Measurements from ENCODE around the gene ZBTB44.
"Not testable (repeated sequence)": the region's sequence is repeated elsewhere in the genome, so short reads cannot be mapped to it uniquely, and the experiment has no call there.

The ZBTB44 gene

DNA sequence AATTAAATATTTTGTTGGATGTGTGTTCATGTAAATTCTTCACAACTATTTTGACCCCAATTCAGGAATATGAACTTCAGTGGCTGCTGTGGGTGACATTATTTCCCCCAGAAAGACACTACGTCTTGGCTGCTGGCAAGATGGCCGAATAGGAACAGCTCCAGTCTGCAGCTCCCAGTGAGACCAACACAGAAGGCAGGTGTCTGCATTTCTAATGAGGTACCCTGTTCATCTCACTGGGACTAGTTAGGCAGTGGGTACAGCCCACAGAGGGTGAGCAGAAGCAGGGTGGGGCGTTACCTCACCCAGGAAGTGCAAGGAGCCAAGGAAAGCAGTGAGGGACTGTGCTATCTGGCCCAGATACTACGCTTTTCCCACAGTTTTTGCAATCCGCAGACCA, 65.3 kb downstream of the ZBTB44 start:
- TF ChIP-seq, protein P1, sequence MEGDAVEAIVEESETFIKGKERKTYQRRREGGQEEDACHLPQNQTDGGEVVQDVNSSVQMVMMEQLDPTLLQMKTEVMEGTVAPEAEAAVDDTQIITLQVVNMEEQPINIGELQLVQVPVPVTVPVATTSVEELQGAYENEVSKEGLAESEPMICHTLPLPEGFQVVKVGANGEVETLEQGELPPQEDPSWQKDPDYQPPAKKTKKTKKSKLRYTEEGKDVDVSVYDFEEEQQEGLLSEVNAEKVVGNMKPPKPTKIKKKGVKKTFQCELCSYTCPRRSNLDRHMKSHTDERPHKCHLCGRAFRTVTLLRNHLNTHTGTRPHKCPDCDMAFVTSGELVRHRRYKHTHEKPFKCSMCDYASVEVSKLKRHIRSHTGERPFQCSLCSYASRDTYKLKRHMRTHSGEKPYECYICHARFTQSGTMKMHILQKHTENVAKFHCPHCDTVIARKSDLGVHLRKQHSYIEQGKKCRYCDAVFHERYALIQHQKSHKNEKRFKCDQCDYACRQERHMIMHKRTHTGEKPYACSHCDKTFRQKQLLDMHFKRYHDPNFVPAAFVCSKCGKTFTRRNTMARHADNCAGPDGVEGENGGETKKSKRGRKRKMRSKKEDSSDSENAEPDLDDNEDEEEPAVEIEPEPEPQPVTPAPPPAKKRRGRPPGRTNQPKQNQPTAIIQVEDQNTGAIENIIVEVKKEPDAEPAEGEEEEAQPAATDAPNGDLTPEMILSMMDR (IDR thresholded peaks at IDR 0.05; ENCODE audit: poor library complexity, severe bottlenecking): no peak
- H3K27me3 ChIP-seq (ENCODE audit: insufficient read depth, poor library complexity, severe bottlenecking): no peaks in the 10 kb centered on the region
- H3K36me3 ChIP-seq (ENCODE audit: low read depth): no peaks in the 10 kb centered on the region
- ATAC-seq (ENCODE audit: low read depth) (no peak), DNase-seq (ENCODE audit: low spot score) (no peak)
- H3K9me3 ChIP-seq (ENCODE audit: severe bottlenecking): no peaks in the 10 kb centered on the region
- no peaks in the 10 kb centered on the region for H3K4me1 ChIP-seq (ENCODE audit: insufficient read depth, poor library complexity, severe bottlenecking)
- H3K27ac ChIP-seq (ENCODE audit: poor library complexity, severe bottlenecking): no peak overlapping the region
- no peak overlapping the region for H3K4me3 ChIP-seq (ENCODE audit: severe bottlenecking)

GRCh38 chr11:130247319-130247718, 67.4 kb downstream of the ZBTB44 start:
- no peaks in the 10 kb centered on the region for H3K9me3 ChIP-seq (ENCODE audit: severe bottlenecking)
- no peaks in the 10 kb centered on the region for H3K36me3 ChIP-seq (ENCODE audit: low read depth)
- TF ChIP-seq, protein P1 (IDR thresholded peaks at IDR 0.05; ENCODE audit: poor library complexity, severe bottlenecking): no peak
- H3K27me3 ChIP-seq (ENCODE audit: insufficient read depth, poor library complexity, severe bottlenecking): no peaks in the 10 kb centered on the region
- DNase-seq (ENCODE audit: low spot score): no peak
- no peak overlapping the region for H3K4me3 ChIP-seq (ENCODE audit: severe bottlenecking)
- no peaks in the 10 kb centered on the region for H3K4me1 ChIP-seq (ENCODE audit: insufficient read depth, poor library complexity, severe bottlenecking)
- no peak for ATAC-seq (ENCODE audit: low read depth)
- no peak overlapping the region for H3K27ac ChIP-seq (ENCODE audit: poor library complexity, severe bottlenecking)

GRCh38 chr11:130246738-130247137, 68.0 kb downstream of the ZBTB44 start:
- TF ChIP-seq, protein P1 (IDR thresholded peaks at IDR 0.05; ENCODE audit: poor library complexity, severe bottlenecking): no peak
- H3K4me3 ChIP-seq (ENCODE audit: severe bottlenecking): no peak overlapping the region
- H3K27ac ChIP-seq (ENCODE audit: poor library complexity, severe bottlenecking): no peak overlapping the region
- no peaks in the 10 kb centered on the region for H3K9me3 ChIP-seq (ENCODE audit: severe bottlenecking)
- no peaks in the 10 kb centered on the region for H3K4me1 ChIP-seq (ENCODE audit: insufficient read depth, poor library complexity, severe bottlenecking)
- H3K27me3 ChIP-seq (ENCODE audit: insufficient read depth, poor library complexity, severe bottlenecking): no peaks in the 10 kb centered on the region
- DNase-seq (ENCODE audit: low spot score) (no peak), ATAC-seq (ENCODE audit: low read depth) (no peak)
- H3K36me3 ChIP-seq (ENCODE audit: low read depth): no peaks in the 10 kb centered on the region

- DNase-seq (ENCODE audit: low spot score) (no peak), ATAC-seq (ENCODE audit: low read depth) (no peak)
- Histone ChIP-seq H3K9me3 (ENCODE audit: severe bottlenecking) (no peaks in the 10 kb centered on the region), H3K36me3 (ENCODE audit: low read depth) (no peaks in the 10 kb centered on the region), H3K4me3 (ENCODE audit: severe bottlenecking) (no peak overlapping the region), H3K27ac (ENCODE audit: poor library complexity, severe bottlenecking) (no peak overlapping the region), H3K27me3 (ENCODE audit: insufficient read depth, poor library complexity, severe bottlenecking) (no peaks in the 10 kb centered on the region), H3K4me1 (ENCODE audit: insufficient read depth, poor library complexity, severe bottlenecking) (no peaks in the 10 kb centered on the region)
- TF ChIP-seq, protein P1 (IDR thresholded peaks at IDR 0.05; ENCODE audit: poor library complexity, severe bottlenecking): no peak
These were observed 68.4 kb downstream of the ZBTB44 start for GRCh38 chr11:130246270-130246669.

GRCh38 chr11:130245375-130245774, 69.3 kb downstream of the ZBTB44 start:
- H3K4me1 ChIP-seq (ENCODE audit: insufficient read depth, poor library complexity, severe bottlenecking); H3K4me3 ChIP-seq (ENCODE audit: severe bottlenecking); H3K27ac ChIP-seq (ENCODE audit: poor library complexity, severe bottlenecking); H3K9me3 ChIP-seq (ENCODE audit: severe bottlenecking); H3K36me3 ChIP-seq (ENCODE audit: low read depth); H3K27me3 ChIP-seq (ENCODE audit: insufficient read depth, poor library complexity, severe bottlenecking); ATAC-seq (ENCODE audit: low read depth); DNase-seq (ENCODE audit: low spot score): not testable (repeated sequence)
